CD4-positive, CD25-positive, alpha-beta regulatory T cell (primary cell): ENCODE measurements around the gene CSNK1G1. TPM values are rescaled to one million over a fixed set of nuclear protein-coding genes. Genes with fewer than 3 reads are reported as not detected.
A peak's percentile ranks its signal among the peaks of the same experiment; 100 is the strongest.
"Not testable (repeated sequence)": the region's sequence is repeated elsewhere in the genome, so short reads cannot be mapped to it uniquely, and the experiment has no call there.

Experiments
- ATAC-seq, 2 donors: fragments of 150-1000 bp; cut with Tn5 transposase; one replicate each; pipeline ENCODE4 v1.10.0; 2021; ENCODE audit warnings: low read depth in 2 of 2, moderate number of reproducible peaks in 2 of 2, moderate library complexity in 1 of 2
- DNase-seq, 3 donors: peaks; one replicate each; pipeline versions ENCODE4 v3.0.0 to v3.0.0-alpha.2; 2012 to 2022; ENCODE audit warnings: mixed read lengths in 1 of 3
- H3K27ac ChIP-seq: one replicate; pipeline ENCODE4 v1.7.0; 2013; ENCODE audit warnings: mild to moderate bottlenecking, low read length; ENCODE audit not compliant: insufficient read depth, poor library complexity, severe bottlenecking
- H3K27me3 ChIP-seq: one replicate; pipeline ENCODE4 v1.7.0; 2013; ENCODE audit warnings: low read length; ENCODE audit not compliant: control insufficient read depth, insufficient read depth
- H3K36me3 ChIP-seq: one replicate; pipeline ENCODE4 v1.7.0; 2013; ENCODE audit warnings: mild to moderate bottlenecking, low read length, moderate library complexity; ENCODE audit not compliant: control insufficient read depth, insufficient read depth
- H3K4me1 ChIP-seq: 2 replicates; pipeline ENCODE4 v1.7.0; 2013; ENCODE audit warnings: mild to moderate bottlenecking, low read length; ENCODE audit not compliant: insufficient read depth, control insufficient read depth, poor library complexity, severe bottlenecking
- H3K4me3 ChIP-seq: one replicate; pipeline ENCODE4 v1.7.0; 2013; ENCODE audit warnings: low read depth, mild to moderate bottlenecking, low read length, moderate library complexity
- H3K9me3 ChIP-seq, 2 experiments: 1 replicate in 1 of 2; 2 replicates in 1 of 2; pipeline ENCODE4 v1.7.0; 2013; ENCODE audit warnings: low read length in 2 of 2, mild to moderate bottlenecking in 1 of 2, moderate library complexity in 1 of 2; ENCODE audit not compliant: control insufficient read depth in 2 of 2
- H3K27ac Mint-ChIP-seq, 3 donors: one replicate each; pipeline ENCODE4 v1.8.0; 2020 to 2022; ENCODE audit warnings: mild to moderate bottlenecking in 3 of 3, mixed read lengths in 3 of 3, moderate library complexity in 2 of 3
- H3K27me3 Mint-ChIP-seq: one replicate; pipeline ENCODE4 v1.8.0; 2022; ENCODE audit warnings: mild to moderate bottlenecking, mixed read lengths
- H3K36me3 Mint-ChIP-seq: one replicate; pipeline ENCODE4 v1.8.0; 2020; ENCODE audit warnings: mixed read lengths
- H3K4me1 Mint-ChIP-seq, 4 donors: one replicate each; pipeline ENCODE4 v1.8.0; 2020 to 2022; ENCODE audit warnings: mixed read lengths in 4 of 4, mild to moderate bottlenecking in 1 of 4
- H3K4me3 Mint-ChIP-seq, 4 donors: one replicate each; pipeline ENCODE4 v1.8.0; 2020 to 2022; ENCODE audit warnings: mild to moderate bottlenecking in 4 of 4, mixed read lengths in 4 of 4, moderate library complexity in 3 of 4
- H3K9me3 Mint-ChIP-seq, 7 donors: one replicate each; pipeline ENCODE4 v1.8.0; 2020 to 2022; ENCODE audit warnings: mixed read lengths in 7 of 7, mild to moderate bottlenecking in 3 of 7, moderate library complexity in 2 of 7
- polyA plus RNA-seq, 4 donors: library from polyadenylated mRNA; unstranded; fragments of 300-500 nt; fragmentation: Illumina TruSeq; gene quantifications; one replicate each; pipeline ENCODE4 v1.2.3, GENCODE V29; 2021
- total RNA-seq: library from RNA; stranded (reverse); gene quantifications from one replicate; pipeline ENCODE4 v1.2.3, GENCODE V29; 2022

CSNK1G1 gene
- total and polyA plus RNA-seq, 5 donors from 2014 or later: 14.4 to 27.6 (median 15.1) TPM

DNA sequence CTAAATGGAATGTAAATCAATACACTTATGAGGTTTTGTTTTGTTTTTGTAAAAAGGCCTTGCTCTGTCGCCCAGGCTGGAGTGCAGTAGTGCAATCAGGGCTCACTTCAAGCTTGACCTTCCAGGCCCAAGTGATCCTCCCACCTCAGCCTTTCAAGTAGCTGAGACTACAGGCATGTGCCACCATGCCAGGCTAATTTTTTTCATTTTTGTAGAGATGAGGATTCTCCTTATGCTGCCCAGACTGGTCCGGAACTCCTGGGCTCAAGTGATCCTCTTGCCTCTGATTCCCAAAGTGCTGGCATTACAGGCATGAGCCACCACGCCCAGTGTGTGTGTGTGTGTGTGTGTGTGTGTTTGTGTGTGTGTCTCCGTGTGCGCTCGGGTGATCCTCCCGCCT, 30.3 kb upstream of the CSNK1G1 start:
- Histone ChIP-seq H3K27ac (no peak overlapping the region), H3K4me3 (no peak overlapping the region), H3K4me1 (peaks cover 24% of the 10 kb centered on the region), H3K36me3 (no peaks in the 10 kb centered on the region), H3K27me3 (no peaks in the 10 kb centered on the region), H3K9me3 (no peaks in the 10 kb centered on the region)
- ATAC-seq: no peak
- Mint-ChIP-seq H3K9me3 (peaks cover 0 to 2% (median 0%) of the 10 kb centered on the region in 7 donors), H3K36me3 (peaks cover 3% of the 10 kb centered on the region), H3K4me1 (peaks cover 12 to 27% (median 21%) of the 10 kb centered on the region in 4 donors), H3K4me3 (peak overlapping the region in 2 of 4 donors; percentile 68 to 97), H3K27ac (no peak overlapping the region), H3K27me3 (no peaks in the 10 kb centered on the region)
- no peak for DNase-seq

GRCh38 chr15:64383760-64384159, 27.8 kb upstream of the CSNK1G1 start:
- no peak overlapping the region for H3K27ac Mint-ChIP-seq
- DNase-seq: no peak
- H3K36me3 ChIP-seq: no peaks in the 10 kb centered on the region
- no peaks in the 10 kb centered on the region for H3K27me3 ChIP-seq
- H3K4me3 ChIP-seq: no peak overlapping the region
- peaks cover under 1% of the 10 kb centered on the region for H3K36me3 Mint-ChIP-seq
- no peaks in the 10 kb centered on the region for H3K9me3 ChIP-seq
- peaks cover 33% of the 10 kb centered on the region for H3K4me1 ChIP-seq
- no peak for ATAC-seq
- H3K27ac ChIP-seq: no peak overlapping the region
- H3K27me3 Mint-ChIP-seq: no peaks in the 10 kb centered on the region
- H3K4me3 Mint-ChIP-seq: peak overlapping the region in 2 of 4 donors; percentile 37 to 73
- H3K9me3 Mint-ChIP-seq: peaks cover 0 to 2% (median 0%) of the 10 kb centered on the region in 7 donors
- peaks cover 17 to 37% (median 27%) of the 10 kb centered on the region in 4 donors for H3K4me1 Mint-ChIP-seq

DNA sequence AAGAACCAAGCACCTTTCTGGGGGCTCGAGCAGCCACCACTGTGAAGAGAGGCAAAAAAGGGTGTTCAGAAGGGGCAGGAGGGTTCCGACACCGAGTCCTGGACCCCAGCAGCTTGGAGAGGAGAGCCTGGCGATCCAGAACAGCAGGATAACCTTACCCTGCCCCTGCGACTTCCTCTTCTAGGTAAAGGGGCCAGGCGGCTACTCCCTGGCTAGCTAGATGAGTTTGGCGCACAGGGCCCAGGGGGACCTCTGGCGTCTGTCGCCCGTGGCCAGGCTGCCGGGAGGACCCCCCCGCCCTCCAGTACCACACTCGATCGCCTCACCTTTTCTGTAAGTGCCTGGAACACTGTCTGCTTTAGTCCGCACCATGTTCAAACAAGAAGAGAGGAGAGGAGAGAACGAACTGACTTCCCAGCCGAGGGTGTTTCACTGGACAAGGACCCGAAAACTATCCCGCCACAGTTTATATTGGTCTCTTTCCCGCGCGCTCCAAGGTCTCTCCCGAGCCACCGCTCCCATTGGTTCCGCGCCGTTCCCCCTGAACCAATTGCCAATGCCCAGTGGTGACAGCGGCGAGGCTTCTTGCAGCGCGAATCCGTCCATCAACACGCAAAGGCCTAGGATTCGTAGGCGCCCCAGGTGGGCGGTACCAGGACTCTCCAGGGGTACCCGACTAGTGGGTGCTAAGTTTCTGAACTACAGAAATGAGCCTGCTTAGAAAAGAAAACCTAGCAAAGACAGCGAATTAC, 25.2 kb upstream of the CSNK1G1 start, which contains the start of gene PCLAF:
Gene PCLAF (minus strand): TSS at position 442 of the 752 bp plus-strand sequence. CDS start 70 bp downstream, at position 372.
- peak; percentile 100 for ATAC-seq
- H3K36me3 Mint-ChIP-seq: no peaks in the 10 kb centered on the region
- peaks cover 11 to 24% (median 17%) of the 10 kb centered on the region in 4 donors for H3K4me1 Mint-ChIP-seq
- H3K9me3 Mint-ChIP-seq: no peaks in the 10 kb centered on the region
- Histone ChIP-seq H3K4me1 (peaks cover 20% of the 10 kb centered on the region), H3K4me3 (peak within 1 kb of the TSS; percentile 95), H3K27me3 (no peaks in the 10 kb centered on the region), H3K27ac (peak within 1 kb of the TSS; percentile 60), H3K9me3 (no peaks in the 10 kb centered on the region), H3K36me3 (no peaks in the 10 kb centered on the region)
- DNase-seq: peak; percentile 89 to 97 (median 90)
- no peaks in the 10 kb centered on the region for H3K27me3 Mint-ChIP-seq
- peak within 1 kb of the TSS; percentile 56 to 86 (median 79) for H3K27ac Mint-ChIP-seq
- peak within 1 kb of the TSS; percentile 91 to 97 (median 94) for H3K4me3 Mint-ChIP-seq

DNA sequence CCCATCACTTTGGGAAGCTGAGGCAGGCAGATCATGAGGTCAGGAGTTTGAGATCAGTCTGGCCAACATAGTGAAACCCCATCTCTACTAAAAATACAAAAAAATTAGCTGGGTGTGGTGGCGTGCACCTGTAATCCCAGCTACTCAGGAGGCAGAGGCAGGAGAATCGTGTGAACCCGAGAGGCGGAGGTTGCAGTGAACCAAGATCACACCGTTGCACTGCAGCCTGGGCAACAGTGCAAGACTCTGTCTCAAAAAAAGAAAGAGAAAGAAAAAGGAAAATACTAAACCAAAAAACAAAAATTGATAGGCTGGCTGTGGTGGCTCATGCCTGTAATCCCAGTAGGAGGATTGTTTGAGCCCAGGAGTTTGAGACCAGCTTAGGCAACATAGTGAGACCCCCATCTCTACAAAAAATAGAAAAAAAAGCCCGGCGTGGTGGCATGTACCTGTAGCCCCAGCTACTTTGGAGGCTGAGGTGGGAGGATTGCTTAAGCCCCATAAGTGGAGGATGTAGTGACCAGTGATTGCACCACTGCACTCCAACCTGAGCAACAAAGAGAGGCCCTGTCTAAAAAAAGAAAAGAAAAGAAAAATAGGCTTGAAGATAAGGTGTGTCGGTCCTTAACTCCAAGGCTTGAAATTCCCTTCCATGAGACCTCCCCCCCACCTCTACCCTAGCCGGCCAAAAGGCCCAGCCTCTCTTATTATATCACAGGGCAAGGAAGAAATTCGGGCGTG, 24.3 kb upstream of the CSNK1G1 start:
- not testable (repeated sequence) for H3K27me3 ChIP-seq, H3K36me3 ChIP-seq, H3K9me3 Mint-ChIP-seq, DNase-seq, H3K27me3 Mint-ChIP-seq, ATAC-seq, H3K36me3 Mint-ChIP-seq, H3K9me3 ChIP-seq
- Mint-ChIP-seq H3K4me1 (peaks cover 11 to 24% (median 17%) of the 10 kb centered on the region in 4 donors), H3K27ac (peak overlapping the region; percentile 42 to 79 (median 56)), H3K4me3 (peak overlapping the region; percentile 91 to 97 (median 94))
- H3K4me1 ChIP-seq: peaks cover 20% of the 10 kb centered on the region
- peak overlapping the region; percentile 3 for H3K27ac ChIP-seq
- peak overlapping the region; percentile 95 for H3K4me3 ChIP-seq

- H3K27me3 Mint-ChIP-seq: no peaks in the 10 kb centered on the region
- H3K4me3 Mint-ChIP-seq: peak overlapping the region; percentile 91 to 97 (median 94)
- no peaks in the 10 kb centered on the region for H3K36me3 Mint-ChIP-seq
- Histone ChIP-seq H3K36me3 (no peaks in the 10 kb centered on the region), H3K4me1 (peaks cover 20% of the 10 kb centered on the region), H3K9me3 (no peaks in the 10 kb centered on the region), H3K4me3 (no peak overlapping the region), H3K27ac (no peak overlapping the region), H3K27me3 (no peaks in the 10 kb centered on the region)
- no peak for ATAC-seq
- H3K27ac Mint-ChIP-seq: peak overlapping the region in 1 of 3 donors; percentile 52
- no peaks in the 10 kb centered on the region for H3K9me3 Mint-ChIP-seq
- DNase-seq: no peak
- H3K4me1 Mint-ChIP-seq: peaks cover 11 to 24% (median 17%) of the 10 kb centered on the region in 4 donors
Observed at GRCh38 chr15:64379216-64379960, 23.4 kb upstream of the CSNK1G1 start.

DNA sequence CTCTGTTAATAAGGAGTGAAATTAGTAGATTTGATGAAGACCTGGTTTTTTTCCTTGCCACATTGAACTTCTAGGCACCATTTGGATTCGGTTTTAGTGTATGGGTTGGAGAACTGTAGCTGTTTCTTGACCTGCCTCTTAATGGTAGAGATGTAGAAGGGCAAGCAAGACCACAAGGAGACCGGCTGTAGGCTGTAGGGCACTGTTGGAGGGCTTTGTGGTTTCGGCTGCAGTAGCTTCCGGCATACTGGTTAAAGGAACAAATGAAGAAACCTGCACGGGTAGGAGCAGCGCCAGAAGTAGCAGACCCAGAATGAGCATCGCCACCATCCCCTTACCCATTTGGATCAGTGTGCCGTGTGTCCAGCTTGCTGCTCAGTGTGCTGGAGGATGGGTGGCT, 17.4 kb upstream of the CSNK1G1 start:
- Mint-ChIP-seq H3K27me3 (no peaks in the 10 kb centered on the region), H3K27ac (peak overlapping the region in 2 of 3 donors; percentile 10 to 30), H3K4me1 (peaks cover 0 to 11% (median 2%) of the 10 kb centered on the region in 4 donors), H3K4me3 (peak overlapping the region in 2 of 4 donors; percentile 35 to 69), H3K9me3 (no peaks in the 10 kb centered on the region), H3K36me3 (no peaks in the 10 kb centered on the region)
- DNase-seq: peak in 1 of 3 donors; percentile 14
- no peak for ATAC-seq
- Histone ChIP-seq H3K4me1 (no peaks in the 10 kb centered on the region), H3K27ac (no peak overlapping the region), H3K36me3 (no peaks in the 10 kb centered on the region), H3K27me3 (no peaks in the 10 kb centered on the region), H3K9me3 (no peaks in the 10 kb centered on the region), H3K4me3 (peak overlapping the region; percentile 23)

- H3K36me3 ChIP-seq, H3K9me3 Mint-ChIP-seq, H3K4me3 Mint-ChIP-seq, H3K4me1 ChIP-seq, DNase-seq, H3K36me3 Mint-ChIP-seq, H3K27me3 ChIP-seq, H3K9me3 ChIP-seq, H3K27me3 Mint-ChIP-seq, H3K27ac Mint-ChIP-seq, H3K4me3 ChIP-seq, ATAC-seq, H3K27ac ChIP-seq: not testable (repeated sequence)
- peaks cover 0 to 11% (median 2%) of the 10 kb centered on the region in 4 donors for H3K4me1 Mint-ChIP-seq
Observed at GRCh38 chr15:64371383-64371782, 15.4 kb upstream of the CSNK1G1 start.
